Activated gamma-delta T cell treated with Interleukin-2 at 50 U/mL for 16 hours (primary cell): ENCODE results near the gene FAM241B.

Experiments used
- DNase-seq: peaks from one replicate; pipeline ENCODE4 v3.0.0-alpha.2; 2020

FAM241B gene

DNA sequence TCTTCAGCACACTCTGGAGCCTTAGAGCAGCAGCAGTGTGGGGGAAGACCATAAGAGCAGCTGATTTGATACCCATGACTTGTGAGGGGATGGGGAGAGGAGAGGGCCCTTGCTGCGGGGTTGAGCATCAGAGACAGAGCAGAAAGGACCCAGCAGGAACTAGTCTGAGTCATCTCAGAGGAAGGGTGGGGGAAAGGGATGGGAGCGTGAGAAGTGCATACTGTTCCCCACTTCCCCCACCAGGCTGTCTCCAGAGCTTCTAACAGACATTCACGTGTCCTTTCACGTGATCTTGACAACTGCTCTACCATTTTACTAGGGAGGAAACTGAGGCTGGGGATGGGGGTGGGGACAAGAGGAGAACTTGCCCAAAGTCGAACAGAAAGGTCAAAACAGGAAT, 38.7 kb downstream of the FAM241B start:
- no peak for DNase-seq

GRCh38 chr10:69669409-69669808, 39.4 kb downstream of the FAM241B start:
- no peak for DNase-seq

DNA sequence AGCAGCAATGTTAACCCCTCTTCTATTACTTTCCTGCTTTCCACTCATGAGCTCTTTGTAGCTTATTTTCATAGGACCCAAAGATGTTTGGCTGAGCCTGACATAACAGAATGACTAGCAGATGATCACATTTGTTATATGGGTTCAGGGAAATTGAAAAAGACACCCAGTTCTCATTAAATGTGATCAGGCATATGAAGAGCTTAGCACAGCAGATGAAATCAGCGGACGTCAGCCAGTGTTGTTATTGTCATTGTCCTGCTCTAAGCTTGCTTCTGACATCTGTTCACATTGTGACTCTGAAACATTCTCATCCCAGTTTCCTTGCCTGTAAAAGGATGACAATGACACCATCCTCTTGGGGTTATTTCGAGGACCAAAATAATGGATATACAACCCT, 43.5 kb downstream of the FAM241B start:
- DNase-seq = no peak

DNA sequence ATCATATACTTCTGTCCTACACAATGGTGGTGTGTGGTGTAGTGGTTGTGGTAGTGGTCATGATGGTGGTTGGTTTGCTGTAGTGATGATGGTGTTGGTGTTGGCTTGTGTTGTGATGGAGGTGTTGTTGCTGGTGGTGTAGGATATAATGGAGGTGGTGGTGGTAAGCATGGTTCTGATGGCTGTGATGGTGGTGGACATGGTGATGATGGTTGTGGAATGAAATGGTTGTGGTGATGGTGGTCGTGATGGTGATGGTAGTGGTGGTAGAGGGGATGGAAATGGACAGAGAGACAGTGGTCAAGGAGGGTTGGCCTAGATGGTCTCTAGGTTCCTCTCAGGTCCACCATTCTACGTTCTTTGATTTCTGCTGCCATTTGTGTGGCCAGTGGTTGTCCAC, 44.7 kb downstream of the FAM241B start:
- no peak for DNase-seq

GRCh38 chr10:69676301-69676700, 46.3 kb downstream of the FAM241B start:
- no peak for DNase-seq

- DNase-seq = no peak
Observed at GRCh38 chr10:69677985-69678654, 48.1 kb downstream of the FAM241B start.

- DNase-seq = no peak
Observed at GRCh38 chr10:69679736-69680135, 49.7 kb downstream of the FAM241B start.

DNA sequence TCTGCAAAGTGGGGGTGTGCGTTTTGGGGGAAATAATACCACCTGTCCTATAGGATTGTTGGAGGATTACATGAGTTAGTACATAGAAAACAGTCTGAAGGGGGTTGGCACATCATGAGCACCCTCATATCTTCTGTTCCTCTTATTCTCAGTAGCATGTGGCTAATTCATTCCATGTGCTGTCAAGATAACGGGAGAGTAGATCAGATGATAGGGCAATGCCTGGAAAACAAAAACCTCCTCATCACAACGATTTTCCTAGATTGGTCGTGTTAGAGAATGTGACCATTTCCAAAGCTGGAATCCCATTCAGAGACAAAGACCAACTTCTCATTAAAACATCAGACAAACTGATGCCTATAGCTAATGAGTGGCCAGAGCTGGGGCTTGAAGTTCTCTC, 50.6 kb downstream of the FAM241B start:
- DNase-seq = no peak

GRCh38 chr10:69681436-69681835, 51.4 kb downstream of the FAM241B start:
- no peak for DNase-seq

GRCh38 chr10:69682955-69683474, 53.0 kb downstream of the FAM241B start:
- DNase-seq = no peak
